GM12872 (cell line): ENCODE measurements around the gene TOMM20.

Source experiments
- TF ChIP-seq, protein P1 (sequence below): IDR thresholded peaks from 3 replicates; pipeline ENCODE4 v1.5.1; 2011; ENCODE audit warnings: low read depth, mild to moderate bottlenecking, low read length, moderate library complexity; ENCODE audit not compliant: insufficient read depth

TOMM20 gene

GRCh38 chr1:235105051-235106043 is 23.3 kb downstream of the TOMM20 start:
- TF ChIP-seq, protein P1, sequence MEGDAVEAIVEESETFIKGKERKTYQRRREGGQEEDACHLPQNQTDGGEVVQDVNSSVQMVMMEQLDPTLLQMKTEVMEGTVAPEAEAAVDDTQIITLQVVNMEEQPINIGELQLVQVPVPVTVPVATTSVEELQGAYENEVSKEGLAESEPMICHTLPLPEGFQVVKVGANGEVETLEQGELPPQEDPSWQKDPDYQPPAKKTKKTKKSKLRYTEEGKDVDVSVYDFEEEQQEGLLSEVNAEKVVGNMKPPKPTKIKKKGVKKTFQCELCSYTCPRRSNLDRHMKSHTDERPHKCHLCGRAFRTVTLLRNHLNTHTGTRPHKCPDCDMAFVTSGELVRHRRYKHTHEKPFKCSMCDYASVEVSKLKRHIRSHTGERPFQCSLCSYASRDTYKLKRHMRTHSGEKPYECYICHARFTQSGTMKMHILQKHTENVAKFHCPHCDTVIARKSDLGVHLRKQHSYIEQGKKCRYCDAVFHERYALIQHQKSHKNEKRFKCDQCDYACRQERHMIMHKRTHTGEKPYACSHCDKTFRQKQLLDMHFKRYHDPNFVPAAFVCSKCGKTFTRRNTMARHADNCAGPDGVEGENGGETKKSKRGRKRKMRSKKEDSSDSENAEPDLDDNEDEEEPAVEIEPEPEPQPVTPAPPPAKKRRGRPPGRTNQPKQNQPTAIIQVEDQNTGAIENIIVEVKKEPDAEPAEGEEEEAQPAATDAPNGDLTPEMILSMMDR = no peak

GRCh38 chr1:235102993-235103411 is 25.6 kb downstream of the TOMM20 start:
- TF ChIP-seq, protein P1 = no peak

DNA sequence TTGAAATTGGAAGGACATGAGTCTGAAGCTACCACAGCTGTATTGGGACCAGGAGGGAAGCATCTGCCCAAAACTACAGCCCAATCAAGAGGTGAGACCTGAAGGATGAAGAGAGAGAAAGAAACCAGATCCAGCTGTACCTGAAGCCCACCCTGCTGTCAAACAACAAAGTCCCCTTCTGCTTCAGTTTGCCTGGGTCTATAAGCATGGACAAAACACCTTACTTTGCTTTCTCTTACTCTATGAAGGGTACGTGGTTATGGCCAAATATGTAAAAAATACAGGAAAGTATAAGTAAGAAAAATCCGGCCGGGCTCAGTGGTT is 26.4 kb downstream of the TOMM20 start:
- TF ChIP-seq, protein P1 = no peak

GRCh38 chr1:235101558-235102258 is 26.9 kb downstream of the TOMM20 start:
- TF ChIP-seq, protein P1 = no peak

- TF ChIP-seq, protein P1 = no peak
Observed at GRCh38 chr1:235100194-235100772, 28.4 kb downstream of the TOMM20 start.

- TF ChIP-seq, protein P1 = no peak
Observed at GRCh38 chr1:235098991-235099390, 29.6 kb downstream of the TOMM20 start.

DNA sequence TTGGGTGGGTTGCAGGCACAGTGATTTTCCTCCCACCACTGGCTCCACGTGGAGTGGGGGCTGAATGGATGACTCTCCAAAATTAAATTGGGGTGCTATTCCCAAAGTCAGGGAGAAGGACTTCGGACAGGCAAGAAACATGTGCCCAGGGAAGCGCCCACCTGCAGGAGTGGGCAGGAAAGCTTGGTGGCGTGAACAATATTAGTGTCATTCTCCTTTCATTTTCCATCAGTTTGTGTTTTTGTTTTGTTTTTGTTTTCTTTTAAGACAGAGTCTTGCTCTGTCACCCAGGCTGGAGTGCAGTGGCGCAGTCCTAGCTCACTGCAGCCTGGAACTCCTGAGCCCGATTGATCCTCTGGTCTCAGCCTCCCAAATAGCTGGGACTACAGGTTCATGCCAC is 30.1 kb downstream of the TOMM20 start:
- TF ChIP-seq, protein P1 = no peak
